Loucy (cell line): ENCODE data around the gene DCTN5.

Experiments used
- H2AFZ ChIP-seq: fragments of 200-600 bp; sonication (generic); 2 replicates; pipeline ENCODE4 v1.6.0; 2016; ENCODE audit warnings: antibody characterized with exemption, mild to moderate bottlenecking, low read length, moderate library complexity
- H3F3A ChIP-seq: fragments of 200-600 bp; 2 replicates; pipeline ENCODE4 v1.6.0; 2016; ENCODE audit warnings: antibody characterized with exemption, low read depth, mild to moderate bottlenecking
- H3K27me3 ChIP-seq: fragments of 200-600 bp; sonication (generic); 2 replicates; pipeline ENCODE4 v1.6.1; 2014; ENCODE audit warnings: low read length, mild to moderate bottlenecking; ENCODE audit not compliant: insufficient read depth, poor library complexity, severe bottlenecking
- H3K36me3 ChIP-seq: fragments of 200-600 bp; sonication (generic); 2 replicates; pipeline ENCODE4 v1.6.1; 2016; ENCODE audit warnings: low read length; ENCODE audit not compliant: insufficient read depth
- H3K4me1 ChIP-seq: fragments of 200-600 bp; sonication (generic); 2 replicates; pipeline ENCODE4 v1.5.1; 2014; ENCODE audit warnings: low read length, mild to moderate bottlenecking; ENCODE audit not compliant: insufficient read depth, poor library complexity, severe bottlenecking
- H3K4me2 ChIP-seq: fragments of 200-600 bp; sonication (generic); 2 replicates; pipeline ENCODE4 v1.6.0; 2014; ENCODE audit warnings: antibody characterized with exemption, low read length, low read depth, mild to moderate bottlenecking; ENCODE audit not compliant: poor library complexity, severe bottlenecking
- H3K4me3 ChIP-seq: fragments of 200-600 bp; sonication (generic); 2 replicates; pipeline ENCODE4 v1.5.1; 2014; ENCODE audit warnings: low read length, mild to moderate bottlenecking, mixed read lengths; ENCODE audit not compliant: poor library complexity, severe bottlenecking
- H3K79me2 ChIP-seq: fragments of 200-600 bp; sonication (generic); 2 replicates; pipeline ENCODE4 v1.6.1; 2014; ENCODE audit warnings: low read length; ENCODE audit not compliant: insufficient read depth
- H3K9ac ChIP-seq: fragments of 200-600 bp; sonication (generic); 2 replicates; pipeline ENCODE4 v1.6.0; 2014; ENCODE audit warnings: mild to moderate bottlenecking, low read depth, low read length, moderate library complexity; ENCODE audit not compliant: poor library complexity, severe bottlenecking
- H3K9me2 ChIP-seq: fragments of 200-600 bp; sonication (generic); replicated peaks from 2 replicates; pipeline ENCODE4 v1.6.1; 2016; ENCODE audit warnings: low read depth, low read length, mixed read lengths
- H3K9me3 ChIP-seq: fragments of 200-600 bp; sonication (generic); 2 replicates; pipeline ENCODE4 v1.6.1; 2014; ENCODE audit warnings: mild to moderate bottlenecking, antibody characterized with exemption, low read length, low read depth; ENCODE audit not compliant: insufficient read depth
- H4K20me1 ChIP-seq: fragments of 200-600 bp; sonication (generic); 2 replicates; pipeline ENCODE4 v1.6.0; 2014; ENCODE audit warnings: antibody characterized with exemption, low read length, mild to moderate bottlenecking; ENCODE audit not compliant: insufficient read depth, poor library complexity, severe bottlenecking
- CTCF ChIP-seq: fragments of 200-600 bp; sonication (generic); conservative IDR thresholded peaks from 2 replicates; pipeline ENCODE4 v1.5.1; 2014; ENCODE audit warnings: mild to moderate bottlenecking, antibody characterized with exemption, low read length
- EZH2phosphoT487 ChIP-seq: fragments of 200-600 bp; IDR thresholded peaks from 2 replicates; pipeline ENCODE4 v1.6.1; 2018; ENCODE audit warnings: antibody characterized with exemption, mild to moderate bottlenecking, moderate library complexity, borderline replicate concordance

The DCTN5 gene

GRCh38 chr16:23690771-23691482 lies 49.7 kb downstream of the DCTN5 start:
- Histone ChIP-seq H2AFZ (no peak overlapping the region), H3K9me2 (no peaks in the 10 kb centered on the region), H3K9ac (no peak overlapping the region), H3K36me3 (peaks cover 62% of the 10 kb centered on the region; the same call in 1 of the 2 replicates), H3K27me3 (no peaks in the 10 kb centered on the region), H3K79me2 (peaks cover 16% of the 10 kb centered on the region), H3F3A (no peaks in the 10 kb centered on the region), H3K4me3 (no peak overlapping the region), H3K4me1 (no peaks in the 10 kb centered on the region), H3K9me3 (no peaks in the 10 kb centered on the region), H4K20me1 (peaks cover 16% of the 10 kb centered on the region), H3K4me2 (no peak overlapping the region)
- TF ChIP-seq EZH2phosphoT487 (no peak), CTCF (no peak)

DNA sequence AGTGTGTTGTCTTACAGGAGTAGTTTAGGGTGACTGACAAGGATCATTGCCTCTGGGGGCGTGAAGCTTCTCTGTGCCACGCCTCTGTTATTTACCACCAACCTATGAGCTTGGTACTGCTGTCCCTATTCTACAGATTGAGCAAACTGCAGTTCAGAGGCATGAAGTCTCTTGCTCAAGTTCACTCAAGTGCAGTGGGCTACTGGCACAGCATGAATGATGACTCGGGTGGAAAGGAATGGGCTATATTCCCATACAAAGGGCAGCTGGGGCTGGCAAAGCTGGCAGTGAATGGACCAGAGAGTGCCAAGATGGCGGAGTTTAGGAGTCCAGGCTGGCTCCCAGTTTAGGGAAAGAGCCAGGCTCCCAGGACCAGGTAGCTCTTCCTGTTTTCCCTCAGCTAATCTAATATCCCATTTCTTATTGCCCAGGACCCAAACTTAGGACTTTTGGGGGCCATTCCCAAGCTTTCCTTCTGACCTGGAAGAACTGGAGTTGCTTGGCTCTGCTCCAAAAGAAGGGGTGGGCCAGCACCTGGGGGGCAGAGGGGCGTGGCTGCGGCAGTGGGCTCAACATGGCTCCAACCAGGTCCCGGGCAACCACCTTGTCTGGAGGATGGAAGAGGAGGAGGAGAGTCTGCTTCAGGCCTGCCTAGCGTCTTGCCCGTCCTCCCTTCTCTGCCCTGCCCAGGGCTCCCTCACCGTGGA lies 50.4 kb downstream of the DCTN5 start:
- H2AFZ ChIP-seq = no peak overlapping the region

GRCh38 chr16:23692190-23692837 lies 51.0 kb downstream of the DCTN5 start:
- TF ChIP-seq CTCF = no peak
- TF ChIP-seq EZH2phosphoT487 = no peak
- Histone ChIP-seq H4K20me1 (peaks cover 9% of the 10 kb centered on the region), H3K9me2 (no peaks in the 10 kb centered on the region), H3K4me2 (no peak overlapping the region), H2AFZ (no peak overlapping the region), H3K9me3 (no peaks in the 10 kb centered on the region), H3F3A (no peaks in the 10 kb centered on the region), H3K4me1 (no peaks in the 10 kb centered on the region), H3K9ac (no peak overlapping the region), H3K4me3 (no peak overlapping the region), H3K27me3 (no peaks in the 10 kb centered on the region), H3K79me2 (peaks cover 4% of the 10 kb centered on the region; the same call in 1 of the 2 replicates), H3K36me3 (peaks cover 51% of the 10 kb centered on the region; the same call in 1 of the 2 replicates)

More for the DNA sequence above, 50.4 kb downstream of the DCTN5 start:
- no peak overlapping the region for H3K4me3 ChIP-seq
- no peaks in the 10 kb centered on the region for H3K4me1 ChIP-seq
- H3K9me2 ChIP-seq = no peaks in the 10 kb centered on the region
- H3K27me3 ChIP-seq = no peaks in the 10 kb centered on the region
- H3K4me2 ChIP-seq = no peak overlapping the region
- peaks cover 16% of the 10 kb centered on the region for H4K20me1 ChIP-seq
- peaks cover 11% of the 10 kb centered on the region for H3K79me2 ChIP-seq
- H3K36me3 ChIP-seq = peaks cover 58% of the 10 kb centered on the region; the same call in 1 of the 2 replicates
- no peaks in the 10 kb centered on the region for H3K9me3 ChIP-seq
- no peak overlapping the region for H3K9ac ChIP-seq
- H3F3A ChIP-seq = no peaks in the 10 kb centered on the region
- no peak for TF ChIP-seq EZH2phosphoT487
- no peak for TF ChIP-seq CTCF
